HG03060 (cell line): Measurements from ENCODE around the gene SSC5D.

Experiments used
- ATAC-seq: cut with Tn5 transposase; IDR thresholded peaks from one replicate; pipeline ENCODE4 v1.9.1; 2021; ENCODE audit warnings: low read depth, moderate number of reproducible peaks; ENCODE audit not compliant: unreplicated experiment

SSC5D gene

DNA sequence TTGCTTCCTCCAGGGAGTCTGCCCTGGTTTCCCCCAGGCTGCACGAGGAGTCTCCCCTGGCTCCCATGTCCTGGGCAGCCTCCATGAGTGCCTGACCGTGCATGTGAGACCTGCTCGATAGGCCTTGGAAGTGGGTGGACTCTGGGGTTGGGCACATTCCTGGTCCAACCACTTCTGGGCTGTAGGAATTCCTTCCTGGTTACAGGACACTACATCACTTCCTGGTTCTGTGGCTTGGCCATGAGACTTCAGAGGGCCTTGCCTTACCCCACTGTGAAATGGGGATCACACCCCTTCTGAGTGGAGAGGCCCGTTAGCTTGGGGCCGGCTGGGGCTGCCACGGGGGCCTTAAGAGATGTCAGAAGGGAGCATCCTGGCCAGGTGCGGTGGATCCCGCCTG lies 15.8 kb upstream of the SSC5D start:
- no peak for ATAC-seq

DNA sequence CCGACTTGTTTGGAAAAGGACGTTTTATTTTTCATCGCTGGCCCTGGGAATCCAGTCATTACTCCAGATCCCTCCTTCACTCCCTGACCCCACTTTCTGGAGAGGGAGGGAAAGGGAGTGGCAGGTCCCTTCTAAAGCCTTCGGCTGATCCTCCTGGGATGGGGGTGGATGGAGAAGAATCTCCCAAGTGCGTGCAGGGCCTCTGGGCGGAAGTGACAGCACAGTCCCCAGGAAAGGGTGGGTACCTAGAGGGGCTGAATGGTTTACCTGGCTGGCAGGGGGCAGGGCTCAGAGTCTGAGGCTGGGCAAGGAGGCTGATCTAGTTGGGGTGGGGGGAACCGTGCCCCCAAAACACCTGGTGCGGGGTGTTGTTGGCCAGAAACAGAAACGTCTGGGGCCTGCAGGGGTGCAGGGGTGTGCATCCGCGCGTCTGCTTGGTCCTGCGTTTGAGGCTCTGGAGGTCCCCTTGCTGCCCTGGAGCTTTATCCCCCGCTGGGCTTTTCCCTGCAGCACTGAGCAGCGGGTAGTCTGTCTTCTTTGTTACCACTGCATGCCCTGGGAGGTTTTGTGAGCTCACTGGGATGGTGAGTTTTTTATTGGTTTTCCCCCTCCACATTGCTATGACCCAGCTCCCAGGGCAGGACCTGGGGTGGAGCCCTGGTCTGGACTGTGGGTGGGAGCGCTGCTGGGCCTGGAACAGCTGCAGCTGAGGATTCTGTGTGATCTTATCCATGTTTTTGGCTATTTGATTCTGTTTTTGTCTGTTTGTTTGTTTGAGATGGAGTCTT lies 14.8 kb upstream of the SSC5D start:
- no peak for ATAC-seq

DNA sequence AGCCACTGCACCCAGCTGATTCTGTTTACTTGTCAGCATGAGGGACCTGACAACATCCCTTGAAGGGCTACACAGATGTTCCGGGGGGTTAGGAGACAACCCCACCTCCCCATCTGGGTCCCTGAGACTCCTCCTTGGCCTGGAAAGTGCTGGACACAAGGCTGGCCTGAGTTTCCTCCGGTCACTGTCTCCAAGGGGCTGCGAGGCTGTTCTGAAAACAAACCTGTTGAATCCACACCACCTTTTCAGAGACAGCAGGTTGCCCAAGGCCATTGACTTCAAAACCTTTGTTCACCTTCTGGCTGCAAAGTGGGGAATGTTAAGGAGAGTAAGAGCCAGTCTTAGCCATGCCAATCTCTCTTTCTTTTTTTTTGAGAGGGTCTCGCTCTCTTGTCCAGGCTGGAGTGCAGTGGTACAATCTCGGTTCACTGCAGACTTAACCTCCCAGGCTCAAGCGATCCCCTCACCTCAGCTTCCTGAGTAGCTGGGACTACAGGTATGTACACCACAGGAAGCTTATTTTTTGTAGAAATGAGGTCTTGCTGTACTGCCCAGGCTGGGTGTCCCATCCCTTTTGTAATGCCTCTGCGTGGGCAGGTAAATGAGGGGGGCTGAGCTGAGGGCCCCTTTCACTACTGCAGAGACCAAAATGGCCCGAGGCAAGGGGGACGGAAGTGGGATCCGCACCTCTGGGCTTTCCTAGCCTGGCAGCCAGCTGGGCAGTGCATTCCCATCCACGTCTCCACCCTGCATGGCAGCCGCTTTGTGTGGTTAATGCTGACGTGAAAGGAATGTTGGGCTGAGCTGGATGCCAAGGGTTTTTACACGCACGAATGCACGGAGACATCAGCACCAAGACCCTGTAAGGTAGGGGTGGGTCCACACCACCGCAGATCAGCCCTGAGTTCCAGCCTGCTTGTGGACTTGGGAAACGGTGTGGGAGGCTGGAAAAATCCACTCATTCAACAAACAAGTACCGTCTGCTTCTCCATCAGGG lies 13.7 kb upstream of the SSC5D start:
- ATAC-seq = no peak

DNA sequence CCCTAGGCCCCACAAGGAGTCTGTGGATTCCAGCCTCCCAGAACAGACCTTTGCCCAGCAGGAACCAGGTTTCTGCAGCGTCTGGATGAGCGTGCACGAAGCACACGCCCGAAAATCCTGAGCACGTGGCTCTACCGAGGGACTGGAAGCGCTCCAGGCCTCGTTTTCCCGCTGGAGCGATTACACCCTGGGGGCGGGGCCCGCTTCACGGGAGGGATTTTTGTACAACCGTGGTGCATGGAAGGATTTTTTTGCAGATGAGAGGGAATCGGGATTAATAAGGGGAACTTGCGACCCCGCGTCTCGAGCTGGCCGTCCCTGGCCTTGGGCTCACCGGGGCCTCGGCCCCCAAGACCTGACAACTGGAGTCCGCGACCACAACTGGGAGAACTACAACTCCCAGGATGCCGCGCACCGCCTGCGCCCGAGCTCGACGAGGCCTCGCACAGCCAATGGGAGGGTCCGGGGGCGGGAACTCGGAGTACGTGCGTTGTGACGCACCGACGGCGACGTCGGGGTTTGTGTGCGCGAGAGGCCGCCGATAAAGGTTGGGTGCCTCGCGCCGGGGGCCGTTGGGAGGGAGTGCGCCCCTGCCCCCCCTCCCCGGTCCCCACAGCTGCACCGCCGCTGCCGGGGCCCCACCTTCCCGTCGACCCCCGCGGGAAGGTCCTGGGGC lies 12.0 kb upstream of the SSC5D start, which contains the start of gene ZNF628:
Gene ZNF628, plus strand, starts transcription at position 518 of the 676 bp plus-strand sequence. CDS start 3,294 bp downstream, outside the sequence.
- ATAC-seq = peak; percentile 77

DNA sequence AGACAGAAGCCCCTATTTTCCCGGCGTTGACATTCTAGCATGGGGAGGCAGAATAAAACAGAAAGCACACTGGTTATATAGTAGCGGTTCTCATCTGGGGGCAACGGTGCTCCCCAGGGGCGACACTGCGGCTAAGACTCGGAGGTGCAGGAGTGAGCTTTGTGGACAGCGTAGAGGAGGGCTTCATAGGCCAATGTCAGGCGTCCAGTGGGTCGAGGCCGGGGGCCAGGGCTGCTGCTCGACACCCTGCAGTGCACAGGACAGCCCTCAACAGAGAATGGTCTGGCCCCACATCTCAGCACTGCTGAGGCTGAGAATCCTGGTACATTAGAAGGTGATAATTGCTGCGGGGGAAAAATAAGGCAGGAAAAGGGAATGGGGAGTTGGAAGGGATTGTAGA lies 10.3 kb upstream of the SSC5D start:
- ATAC-seq = no peak

DNA sequence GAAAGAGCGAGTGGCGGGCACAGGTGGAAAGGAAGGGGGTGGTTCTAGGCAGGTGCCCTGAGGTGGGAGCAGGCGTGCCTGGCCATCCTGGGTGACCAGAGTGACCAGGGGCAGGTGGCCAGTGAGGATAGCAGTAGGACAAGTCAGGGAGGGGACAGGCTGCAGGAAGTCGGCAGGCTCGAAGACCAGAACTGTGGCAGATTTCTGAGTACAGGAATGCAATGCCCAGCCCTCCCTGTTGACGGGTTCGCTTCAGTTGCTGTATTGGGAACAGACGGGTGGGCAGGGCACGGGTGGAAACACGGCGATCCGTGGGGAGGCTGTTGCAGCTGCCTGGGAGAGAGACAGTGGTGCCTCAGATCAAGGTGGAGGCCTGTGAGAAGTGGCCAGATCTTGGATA lies 9.9 kb upstream of the SSC5D start:
- no peak for ATAC-seq

DNA sequence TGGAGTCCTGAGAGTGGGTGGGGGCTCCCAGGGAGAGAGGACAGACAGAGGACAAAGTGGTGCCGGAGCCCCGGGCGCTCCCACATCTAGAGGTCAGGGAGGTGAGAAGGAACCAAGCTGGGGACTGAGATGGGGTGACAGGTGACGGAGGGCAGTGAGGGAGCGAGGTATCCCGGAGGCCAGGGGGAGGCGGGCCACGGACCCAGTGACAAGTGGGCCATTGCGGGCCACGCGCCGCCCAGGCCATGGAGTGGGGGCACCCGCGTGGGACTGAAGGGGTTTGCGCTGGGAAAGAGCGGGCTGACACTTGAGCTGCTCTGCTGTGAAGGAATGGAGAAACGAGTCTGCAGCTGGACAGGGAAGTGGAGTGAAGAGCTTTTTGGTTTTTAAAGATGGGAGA lies 9.2 kb upstream of the SSC5D start:
- no peak for ATAC-seq

DNA sequence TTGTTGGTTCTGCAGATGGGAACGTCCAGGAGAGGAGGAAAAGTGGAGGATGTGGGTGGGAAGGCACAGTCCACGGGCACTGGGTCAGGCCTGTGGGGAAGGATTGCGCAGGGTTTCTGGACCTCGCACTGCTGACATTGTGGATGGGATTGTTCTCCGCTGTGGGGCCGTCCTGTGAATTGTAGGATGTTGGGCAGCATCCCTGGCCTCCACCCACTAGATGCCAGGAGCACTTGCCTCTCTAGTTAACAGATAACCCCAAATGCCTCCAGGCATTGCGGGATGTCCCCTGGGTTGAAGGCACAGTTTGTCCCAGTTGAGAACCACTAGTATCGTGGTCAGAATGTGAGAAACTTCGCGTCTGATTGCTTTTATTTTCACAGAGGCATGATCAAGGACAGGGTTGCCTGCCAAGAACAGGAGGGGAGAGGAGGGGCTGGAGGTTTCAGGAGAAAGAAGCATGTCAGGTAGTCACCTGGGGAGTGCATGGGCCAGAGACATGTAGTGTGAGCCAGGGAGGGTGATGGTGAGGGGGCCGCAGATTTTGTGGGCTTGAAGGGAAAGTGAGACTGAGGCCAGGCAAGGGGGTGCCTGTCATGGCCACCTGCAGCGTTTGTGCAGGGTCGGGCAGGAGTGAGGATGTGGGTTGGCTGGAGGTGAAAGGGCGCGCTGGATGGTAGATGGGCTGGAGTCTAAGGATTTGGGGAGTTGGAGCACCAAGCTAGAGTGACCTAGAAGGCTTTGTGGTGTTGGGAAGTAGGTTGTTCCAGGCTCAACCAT lies 8.6 kb upstream of the SSC5D start:
- ATAC-seq = no peak

DNA sequence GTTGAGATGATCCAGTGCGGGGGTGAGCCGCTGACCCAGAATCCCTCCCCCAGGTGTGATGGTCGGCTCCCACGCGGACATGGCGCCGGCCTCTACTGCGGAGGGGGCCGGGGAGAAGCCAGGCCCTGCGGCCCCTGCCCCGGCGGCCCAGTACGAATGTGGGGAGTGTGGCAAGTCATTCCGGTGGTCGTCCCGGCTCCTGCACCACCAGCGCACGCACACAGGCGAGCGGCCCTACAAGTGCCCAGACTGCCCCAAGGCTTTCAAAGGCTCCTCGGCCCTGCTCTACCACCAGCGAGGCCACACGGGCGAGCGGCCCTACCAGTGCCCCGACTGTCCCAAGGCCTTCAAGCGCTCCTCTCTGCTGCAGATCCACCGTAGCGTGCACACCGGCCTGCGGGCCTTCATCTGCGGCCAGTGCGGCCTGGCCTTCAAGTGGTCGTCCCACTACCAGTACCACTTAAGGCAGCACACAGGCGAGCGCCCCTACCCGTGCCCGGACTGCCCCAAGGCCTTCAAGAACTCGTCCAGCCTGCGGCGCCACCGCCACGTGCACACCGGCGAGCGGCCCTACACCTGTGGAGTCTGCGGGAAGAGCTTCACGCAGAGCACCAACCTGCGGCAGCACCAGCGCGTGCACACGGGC lies 7.0 kb upstream of the SSC5D start:
- ATAC-seq = no peak

DNA sequence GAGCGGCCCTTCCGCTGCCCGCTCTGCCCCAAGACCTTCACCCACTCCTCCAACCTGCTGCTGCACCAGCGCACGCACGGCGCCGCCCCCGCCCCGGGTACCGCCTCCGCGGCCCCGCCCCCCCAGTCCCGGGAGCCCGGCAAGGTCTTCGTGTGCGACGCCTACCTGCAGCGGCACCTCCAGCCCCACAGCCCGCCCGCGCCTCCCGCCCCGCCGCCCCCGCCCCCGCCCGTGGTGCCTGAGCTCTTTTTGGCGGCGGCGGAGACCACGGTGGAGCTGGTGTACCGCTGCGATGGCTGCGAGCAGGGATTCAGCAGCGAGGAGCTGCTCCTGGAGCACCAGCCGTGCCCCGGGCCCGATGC lies 6.5 kb upstream of the SSC5D start:
- ATAC-seq = no peak

DNA sequence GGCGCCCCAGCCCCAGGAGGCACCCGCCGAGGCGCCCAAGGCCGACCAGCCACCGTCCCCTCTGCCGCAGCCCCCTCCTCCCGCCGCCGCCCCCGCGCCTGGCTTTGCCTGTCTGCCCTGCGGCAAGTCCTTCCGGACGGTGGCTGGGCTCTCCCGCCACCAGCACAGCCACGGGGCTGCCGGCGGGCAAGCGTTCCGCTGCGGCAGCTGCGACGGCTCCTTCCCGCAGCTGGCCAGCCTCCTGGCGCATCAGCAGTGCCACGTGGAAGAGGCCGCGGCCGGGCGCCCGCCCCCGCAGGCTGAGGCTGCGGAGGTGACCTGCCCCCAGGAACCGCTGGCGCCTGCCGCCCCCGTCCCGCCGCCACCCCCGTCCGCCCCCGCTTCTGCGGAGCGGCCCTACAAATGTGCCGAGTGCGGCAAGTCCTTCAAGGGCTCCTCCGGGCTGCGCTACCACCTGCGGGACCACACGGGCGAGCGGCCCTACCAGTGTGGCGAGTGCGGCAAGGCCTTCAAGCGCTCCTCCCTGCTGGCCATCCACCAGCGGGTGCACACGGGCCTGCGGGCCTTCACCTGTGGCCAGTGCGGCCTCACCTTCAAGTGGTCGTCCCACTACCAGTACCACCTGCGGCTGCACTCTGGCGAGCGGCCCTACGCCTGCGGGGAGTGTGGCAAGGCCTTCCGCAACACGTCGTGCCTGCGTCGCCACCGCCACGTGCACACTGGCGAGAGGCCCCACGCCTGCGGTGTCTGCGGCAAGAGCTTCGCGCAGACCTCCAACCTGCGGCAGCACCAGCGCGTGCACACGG lies 5.9 kb upstream of the SSC5D start:
- ATAC-seq = no peak

DNA sequence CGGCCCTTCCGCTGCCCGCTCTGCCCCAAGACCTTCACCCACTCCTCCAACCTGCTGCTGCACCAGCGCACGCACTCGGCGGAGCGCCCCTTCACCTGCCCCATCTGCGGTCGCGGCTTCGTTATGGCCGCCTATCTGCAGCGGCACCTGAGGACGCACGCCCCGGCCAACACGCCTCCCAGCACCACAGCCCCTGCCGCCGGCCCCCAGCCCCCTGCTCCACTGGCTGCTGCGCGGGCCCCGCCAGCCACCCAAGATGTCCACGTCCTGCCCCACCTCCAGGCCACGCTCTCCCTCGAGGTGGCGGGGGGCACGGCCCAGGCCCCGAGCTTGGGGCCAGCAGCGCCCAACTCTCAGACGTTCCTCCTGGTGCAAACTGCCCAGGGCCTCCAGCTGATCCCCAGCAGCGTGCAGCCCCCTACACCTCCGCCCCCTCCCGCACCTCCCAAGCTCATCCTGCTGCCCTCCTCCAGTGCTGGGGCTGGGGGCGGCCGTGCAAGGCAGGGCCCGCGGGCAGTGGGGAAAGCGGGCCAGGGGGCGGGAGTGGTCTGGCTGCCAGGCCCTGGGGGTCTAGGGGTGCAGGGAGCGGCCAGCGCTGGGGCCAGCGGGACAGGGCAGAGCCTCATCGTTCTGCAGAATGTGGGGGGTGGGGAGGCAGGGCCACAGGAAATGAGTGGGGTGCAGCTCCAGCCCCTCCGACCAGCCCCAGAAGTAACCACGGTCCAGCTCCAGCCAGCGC lies 5.1 kb upstream of the SSC5D start:
- ATAC-seq = no peak

DNA sequence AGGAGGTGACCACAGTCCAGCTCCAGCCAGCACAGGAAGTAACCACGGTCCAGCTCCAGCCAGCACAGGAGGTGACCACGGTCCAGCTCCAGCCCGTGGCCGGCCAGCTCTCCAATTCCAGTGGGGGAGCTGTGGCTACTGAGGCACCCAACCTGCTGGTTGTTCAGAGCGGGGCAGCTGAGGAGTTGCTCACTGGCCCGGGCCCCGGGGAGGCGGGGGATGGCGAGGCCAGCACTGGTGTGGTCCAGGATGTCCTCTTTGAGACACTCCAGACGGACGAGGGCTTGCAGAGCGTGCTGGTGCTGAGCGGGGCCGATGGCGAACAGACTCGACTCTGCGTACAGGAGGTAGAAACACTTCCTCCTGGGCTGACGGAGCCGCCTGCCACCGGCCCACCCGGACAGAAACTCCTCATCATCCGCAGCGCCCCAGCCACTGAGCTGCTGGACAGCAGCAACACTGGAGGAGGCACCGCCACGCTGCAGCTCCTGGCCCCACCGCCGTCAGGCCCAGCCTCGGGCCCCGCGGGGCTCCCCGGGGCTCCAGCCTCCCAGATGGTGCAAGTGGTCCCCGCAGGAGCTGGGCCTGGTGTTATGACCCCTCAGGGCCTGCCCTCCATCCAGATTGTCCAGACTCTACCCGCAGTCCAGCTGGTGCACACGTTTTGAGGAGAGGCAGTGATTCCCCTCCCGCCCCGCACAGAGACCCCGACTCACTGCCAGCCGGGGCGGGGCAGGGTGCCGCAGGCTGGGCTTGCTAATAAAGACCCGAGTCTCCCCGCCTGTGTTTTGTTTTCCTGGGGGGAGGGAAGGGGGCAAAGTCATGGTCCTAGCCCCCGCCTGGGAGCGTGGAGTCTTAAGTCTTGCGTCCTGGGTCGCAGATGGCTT lies 4.3 kb upstream of the SSC5D start:
- ATAC-seq = no peak

DNA sequence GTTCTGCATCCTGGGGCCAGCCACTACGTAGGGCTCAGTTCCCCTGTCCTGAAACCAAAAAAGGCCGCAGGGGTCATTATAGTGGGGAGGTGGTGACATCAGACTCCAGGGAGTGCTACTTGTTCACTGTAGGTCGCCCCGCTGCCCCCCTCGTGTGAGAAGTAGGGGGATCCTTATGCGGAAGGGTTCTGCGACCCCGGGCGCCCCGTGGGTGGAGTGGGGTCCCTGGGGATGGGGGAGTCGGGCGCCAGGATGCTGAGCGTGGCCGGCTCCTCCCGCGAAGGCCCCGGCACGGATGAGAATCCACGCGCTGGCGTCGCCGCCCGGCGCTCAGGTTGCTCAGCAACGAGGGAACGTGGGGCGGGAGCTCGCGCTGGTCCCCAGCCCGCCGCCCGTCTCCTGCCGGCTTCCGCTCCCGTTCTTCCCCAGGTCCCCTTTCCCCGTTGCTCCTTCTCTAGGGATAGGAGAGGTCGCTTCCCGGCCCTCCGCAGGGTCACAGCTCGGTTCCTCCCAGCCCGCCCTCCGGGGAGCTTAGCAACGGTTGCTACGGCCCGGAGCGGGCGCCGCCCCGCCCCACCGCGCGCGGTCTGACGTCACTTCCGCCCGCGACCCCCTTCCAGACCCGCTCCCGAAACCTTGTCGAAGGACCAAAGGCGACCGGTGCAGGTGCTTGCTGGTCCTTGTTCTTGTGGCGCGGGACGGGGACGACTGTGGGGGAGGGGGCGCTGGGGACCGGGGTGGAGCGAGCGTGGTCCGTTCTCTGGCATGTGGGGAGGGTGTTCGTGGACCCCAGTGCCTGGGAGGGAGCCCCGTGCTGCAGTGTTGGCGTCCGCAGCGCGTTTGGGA lies 3.4 kb upstream of the SSC5D start, which contains the start of gene NAT14:
Gene NAT14, plus strand, starts transcription at position 596 of the 846 bp plus-strand sequence. CDS start 521 bp downstream, outside the sequence.
- no peak for ATAC-seq

DNA sequence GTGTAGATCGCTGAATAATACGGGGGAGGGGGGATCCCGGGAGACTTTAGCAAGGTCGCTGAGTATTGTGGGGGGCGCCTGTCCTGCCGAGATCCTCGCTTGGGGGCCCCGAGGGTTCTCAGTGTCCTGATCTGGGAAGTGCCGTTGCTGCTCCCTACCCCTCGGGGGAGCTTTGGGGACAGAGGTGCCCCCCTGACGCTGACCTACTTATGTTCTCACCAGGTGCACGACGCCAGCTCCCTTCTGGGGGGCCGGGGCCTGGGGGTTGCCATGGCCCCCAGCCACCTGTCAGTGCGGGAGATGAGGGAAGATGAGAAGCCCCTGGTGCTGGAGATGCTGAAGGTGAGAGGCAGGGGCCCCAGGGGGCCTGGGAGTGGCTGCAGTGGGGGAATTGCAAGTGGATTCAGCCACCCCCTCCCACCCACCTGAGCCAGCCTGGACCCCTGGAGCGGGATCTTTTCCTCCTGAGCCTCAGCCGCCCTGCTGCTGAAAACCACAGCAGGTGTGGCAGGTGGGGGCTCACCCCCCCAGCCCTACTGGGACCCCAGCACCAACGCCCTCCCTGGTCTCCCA lies 2.7 kb upstream of the SSC5D start:
- no peak for ATAC-seq
